Gastrocnemius medialis (tissue), 4 donors: ENCODE measurements around the gene PPP1R37.

Experiments used
- POLR2A ChIP-seq, 2 donors: fragments of 450-650 bp; IDR thresholded peaks; one replicate each; pipeline ENCODE4 v1.6.1; 2017; ENCODE audit warnings: antibody characterized with exemption in 2 of 2, mild to moderate bottlenecking in 2 of 2, moderate library complexity in 2 of 2
- TF ChIP-seq, protein P1 (sequence below), 5 experiments: fragments of 450-650 bp in 3 of 5; fragments of 200-600 bp in 2 of 5; sonication (generic) in 2 of 5; IDR thresholded peaks in 4 of 5; conservative IDR thresholded peaks in 1 of 5; 1 replicate in 4 of 5; 2 replicates in 1 of 5; pipeline ENCODE4 v1.5.1; 2016 to 2019; ENCODE audit warnings: antibody characterized with exemption in 5 of 5, mild to moderate bottlenecking in 3 of 5, moderate library complexity in 3 of 5

DNA sequence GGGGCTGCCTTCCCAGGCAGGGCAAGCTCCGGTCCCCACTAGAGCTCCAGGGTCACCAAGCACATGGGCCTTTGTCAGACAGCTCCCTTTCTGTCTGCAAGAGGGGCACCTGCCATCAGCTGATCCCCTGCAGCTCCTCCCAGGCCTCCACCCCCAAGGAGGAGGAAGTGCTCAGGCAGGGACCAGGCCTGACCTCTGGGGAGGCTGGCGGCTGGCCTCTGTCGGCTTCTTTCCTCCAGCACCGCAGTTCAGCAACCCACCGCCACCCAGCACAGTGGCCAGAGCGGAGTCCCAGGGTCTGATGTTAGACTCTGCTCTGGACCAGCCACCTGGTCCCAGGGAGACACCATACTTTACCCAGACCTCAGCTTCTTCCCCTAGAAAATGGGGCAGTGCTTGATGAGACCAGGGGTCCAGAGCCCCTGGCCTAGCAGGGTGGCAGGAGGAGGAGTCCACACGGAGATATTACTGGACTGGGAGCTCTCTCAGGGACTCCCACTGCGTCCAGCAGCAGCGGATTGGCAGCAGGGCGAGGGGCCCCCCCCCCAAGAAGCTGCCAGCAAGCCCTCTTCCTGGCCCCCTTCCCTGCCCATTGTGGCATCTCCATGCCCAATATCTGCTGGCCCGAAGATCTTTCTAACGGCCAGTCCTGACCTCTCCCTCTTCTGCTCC, 43.7 kb downstream of the PPP1R37 start:
- TF ChIP-seq POLR2A (IDR thresholded peaks at IDR 0.05): no peak
- TF ChIP-seq, protein P1, sequence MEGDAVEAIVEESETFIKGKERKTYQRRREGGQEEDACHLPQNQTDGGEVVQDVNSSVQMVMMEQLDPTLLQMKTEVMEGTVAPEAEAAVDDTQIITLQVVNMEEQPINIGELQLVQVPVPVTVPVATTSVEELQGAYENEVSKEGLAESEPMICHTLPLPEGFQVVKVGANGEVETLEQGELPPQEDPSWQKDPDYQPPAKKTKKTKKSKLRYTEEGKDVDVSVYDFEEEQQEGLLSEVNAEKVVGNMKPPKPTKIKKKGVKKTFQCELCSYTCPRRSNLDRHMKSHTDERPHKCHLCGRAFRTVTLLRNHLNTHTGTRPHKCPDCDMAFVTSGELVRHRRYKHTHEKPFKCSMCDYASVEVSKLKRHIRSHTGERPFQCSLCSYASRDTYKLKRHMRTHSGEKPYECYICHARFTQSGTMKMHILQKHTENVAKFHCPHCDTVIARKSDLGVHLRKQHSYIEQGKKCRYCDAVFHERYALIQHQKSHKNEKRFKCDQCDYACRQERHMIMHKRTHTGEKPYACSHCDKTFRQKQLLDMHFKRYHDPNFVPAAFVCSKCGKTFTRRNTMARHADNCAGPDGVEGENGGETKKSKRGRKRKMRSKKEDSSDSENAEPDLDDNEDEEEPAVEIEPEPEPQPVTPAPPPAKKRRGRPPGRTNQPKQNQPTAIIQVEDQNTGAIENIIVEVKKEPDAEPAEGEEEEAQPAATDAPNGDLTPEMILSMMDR (IDR thresholded peaks at IDR 0.05 in 4 of 5, conservative IDR thresholded peaks at IDR 0.05 in 1 of 5): no peak
